Measurements from ENCODE around the gene MAP3K14.

The MAP3K14 gene

DNA sequence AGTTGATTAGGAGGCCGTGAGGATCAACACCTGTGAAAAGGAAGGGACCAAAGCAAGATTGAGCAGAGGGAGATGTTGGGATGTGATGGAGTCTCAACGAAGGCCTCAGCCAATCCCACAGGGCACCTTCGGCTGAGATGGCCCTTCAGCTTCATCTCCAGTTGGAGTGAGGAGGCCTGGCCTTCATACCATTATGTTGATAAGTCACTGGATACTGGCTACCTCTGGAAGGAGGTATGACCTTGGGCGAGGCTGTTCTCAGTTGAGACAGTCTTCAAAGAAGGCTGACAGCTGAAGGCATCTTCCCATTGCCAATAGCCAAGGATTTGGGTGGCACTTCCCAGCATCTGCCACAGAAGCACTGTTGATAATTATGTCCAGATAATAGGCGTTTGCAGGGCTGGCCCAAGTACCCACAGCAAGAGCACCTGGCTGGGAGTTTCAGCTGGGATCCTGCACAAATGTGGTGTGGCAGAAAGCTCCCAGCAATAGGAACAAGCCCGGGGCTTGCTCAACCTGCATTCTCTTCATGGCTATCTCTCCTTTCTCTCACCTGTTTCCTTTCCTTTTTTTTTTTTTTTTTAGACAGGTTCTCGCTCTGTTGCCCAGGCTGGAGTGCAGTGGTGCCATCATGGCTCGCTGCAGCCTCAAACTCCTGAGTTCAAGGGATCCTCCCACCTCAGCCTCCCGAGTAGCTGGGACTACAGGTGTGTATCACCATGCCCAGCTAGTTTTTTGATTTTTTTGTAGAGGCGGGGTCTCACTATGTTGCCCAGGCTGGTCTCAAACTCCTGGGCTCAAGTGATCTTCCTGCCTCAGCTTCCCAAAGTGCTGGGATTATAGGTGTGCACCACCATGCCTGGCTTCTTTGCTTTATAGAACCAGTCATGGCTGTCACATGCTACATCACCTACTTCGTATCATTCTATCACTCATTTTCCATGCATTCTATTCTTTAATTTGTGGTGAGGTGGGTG is 18.2 kb upstream of the MAP3K14 start:
- no peak for DNase-seq (ENCODE audit: low read depth)
- TF ChIP-seq, protein P1, sequence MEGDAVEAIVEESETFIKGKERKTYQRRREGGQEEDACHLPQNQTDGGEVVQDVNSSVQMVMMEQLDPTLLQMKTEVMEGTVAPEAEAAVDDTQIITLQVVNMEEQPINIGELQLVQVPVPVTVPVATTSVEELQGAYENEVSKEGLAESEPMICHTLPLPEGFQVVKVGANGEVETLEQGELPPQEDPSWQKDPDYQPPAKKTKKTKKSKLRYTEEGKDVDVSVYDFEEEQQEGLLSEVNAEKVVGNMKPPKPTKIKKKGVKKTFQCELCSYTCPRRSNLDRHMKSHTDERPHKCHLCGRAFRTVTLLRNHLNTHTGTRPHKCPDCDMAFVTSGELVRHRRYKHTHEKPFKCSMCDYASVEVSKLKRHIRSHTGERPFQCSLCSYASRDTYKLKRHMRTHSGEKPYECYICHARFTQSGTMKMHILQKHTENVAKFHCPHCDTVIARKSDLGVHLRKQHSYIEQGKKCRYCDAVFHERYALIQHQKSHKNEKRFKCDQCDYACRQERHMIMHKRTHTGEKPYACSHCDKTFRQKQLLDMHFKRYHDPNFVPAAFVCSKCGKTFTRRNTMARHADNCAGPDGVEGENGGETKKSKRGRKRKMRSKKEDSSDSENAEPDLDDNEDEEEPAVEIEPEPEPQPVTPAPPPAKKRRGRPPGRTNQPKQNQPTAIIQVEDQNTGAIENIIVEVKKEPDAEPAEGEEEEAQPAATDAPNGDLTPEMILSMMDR (conservative IDR thresholded peaks at IDR 0.05; ENCODE audit: low read depth, low read length), result no peak
- H3K4me3 ChIP-seq (ENCODE audit: low read length), result no peak overlapping the region

DNA sequence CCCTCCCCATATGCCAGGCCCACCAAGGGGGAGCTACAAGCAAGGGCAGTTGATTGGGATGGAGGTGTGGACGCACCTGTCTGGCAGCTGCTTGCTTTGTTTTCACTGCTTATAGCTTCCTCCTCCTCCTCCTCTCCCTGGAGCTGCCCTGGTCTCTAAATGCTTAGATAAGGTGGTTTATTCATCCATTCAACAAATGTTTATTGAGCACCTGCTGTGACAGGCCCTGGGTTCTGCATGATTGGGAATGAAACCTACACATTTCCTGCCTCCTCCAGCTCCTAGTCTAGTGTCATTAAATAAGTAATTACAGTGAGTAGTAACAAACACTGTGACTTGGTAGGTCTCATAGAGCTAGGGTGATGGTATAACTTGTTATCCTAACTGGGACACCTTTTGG is 17.4 kb upstream of the MAP3K14 start:
- TF ChIP-seq, protein P1 (conservative IDR thresholded peaks at IDR 0.05; ENCODE audit: low read depth, low read length), result no peak
- H3K4me3 ChIP-seq (ENCODE audit: low read length), result no peak overlapping the region
- no peak for DNase-seq (ENCODE audit: low read depth)

DNA sequence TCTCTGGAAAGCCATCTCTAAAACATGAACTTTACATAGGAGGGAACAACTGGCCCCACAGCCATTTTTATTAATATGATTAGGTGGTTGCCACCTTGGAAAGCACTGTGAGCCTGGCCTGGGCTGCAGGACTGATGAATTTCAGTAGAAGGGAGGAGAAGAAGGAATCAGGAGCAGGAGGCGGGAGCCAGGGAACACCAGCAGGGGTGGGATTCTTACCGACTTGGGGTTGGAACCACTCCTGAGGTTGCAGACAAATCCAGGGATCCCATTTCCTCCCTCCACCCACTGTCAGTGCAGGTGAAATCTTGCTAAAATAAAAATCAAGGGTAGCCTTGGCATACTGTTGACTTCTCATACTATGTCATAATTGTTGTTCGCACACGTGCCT is 16.9 kb upstream of the MAP3K14 start:
- TF ChIP-seq, protein P1 (conservative IDR thresholded peaks at IDR 0.05; ENCODE audit: low read depth, low read length), result no peak
- no peak for DNase-seq (ENCODE audit: low read depth)
- no peak overlapping the region for H3K4me3 ChIP-seq (ENCODE audit: low read length)

DNA sequence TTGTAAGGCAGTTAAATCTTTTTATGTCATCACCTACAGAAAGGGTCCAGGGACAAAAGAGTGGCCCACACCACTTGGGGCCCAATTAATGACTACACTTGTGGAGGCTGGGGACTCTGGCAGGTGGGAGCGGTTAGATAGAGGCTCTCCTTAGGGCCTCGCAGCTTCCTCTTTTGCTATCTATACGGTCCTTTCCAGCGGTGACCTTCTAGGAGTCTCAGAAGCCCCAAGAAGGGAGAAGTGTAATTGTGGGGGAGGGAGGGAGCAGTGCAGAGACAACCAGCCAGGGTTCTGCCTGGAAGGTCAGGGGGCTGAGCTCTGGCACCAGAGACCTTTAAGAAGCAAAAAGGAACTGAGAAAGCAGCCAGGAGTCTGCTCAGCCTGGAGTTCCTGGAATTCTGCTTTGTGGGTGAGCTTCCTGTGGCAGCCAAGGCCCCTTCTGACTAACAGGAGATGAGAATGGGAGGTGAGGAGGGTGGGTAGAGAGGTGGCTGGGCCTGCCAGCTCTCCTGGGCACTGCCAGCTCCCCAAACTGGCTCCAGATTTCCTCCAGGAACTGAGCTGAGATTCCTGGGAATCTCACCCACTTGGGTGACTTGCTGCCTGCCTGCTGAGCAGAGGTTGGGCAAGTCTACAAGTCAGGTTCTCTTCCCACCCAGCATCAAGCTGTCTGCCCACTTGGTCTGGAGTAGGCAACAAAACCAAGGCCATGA is 16.3 kb upstream of the MAP3K14 start:
- TF ChIP-seq, protein P1 (conservative IDR thresholded peaks at IDR 0.05; ENCODE audit: low read depth, low read length), result no peak
- no peak for DNase-seq (ENCODE audit: low read depth)
- H3K4me3 ChIP-seq (ENCODE audit: low read length), result no peak overlapping the region

DNA sequence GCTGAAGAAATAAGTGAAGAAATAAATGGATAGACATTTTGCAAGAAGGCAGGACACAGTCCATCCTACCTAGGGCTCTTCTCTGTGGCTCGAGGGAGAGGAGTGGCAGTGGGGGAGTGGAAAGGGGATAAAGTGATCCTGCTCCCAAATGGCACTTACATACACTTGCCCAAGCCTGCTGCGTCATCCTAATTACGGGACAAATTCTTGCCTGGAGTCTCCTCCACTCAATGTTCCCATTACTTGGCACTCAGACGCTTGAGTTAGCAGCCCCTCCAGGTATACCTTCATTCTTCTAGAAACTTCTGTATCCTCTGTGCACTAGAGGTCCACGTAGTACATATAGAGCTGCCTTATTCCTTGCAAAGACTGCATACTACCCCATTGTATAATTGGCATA is 15.7 kb upstream of the MAP3K14 start:
- H3K4me3 ChIP-seq (ENCODE audit: low read length), result no peak overlapping the region
- TF ChIP-seq, protein P1 (conservative IDR thresholded peaks at IDR 0.05; ENCODE audit: low read depth, low read length), result no peak
- DNase-seq (ENCODE audit: low read depth), result no peak

DNA sequence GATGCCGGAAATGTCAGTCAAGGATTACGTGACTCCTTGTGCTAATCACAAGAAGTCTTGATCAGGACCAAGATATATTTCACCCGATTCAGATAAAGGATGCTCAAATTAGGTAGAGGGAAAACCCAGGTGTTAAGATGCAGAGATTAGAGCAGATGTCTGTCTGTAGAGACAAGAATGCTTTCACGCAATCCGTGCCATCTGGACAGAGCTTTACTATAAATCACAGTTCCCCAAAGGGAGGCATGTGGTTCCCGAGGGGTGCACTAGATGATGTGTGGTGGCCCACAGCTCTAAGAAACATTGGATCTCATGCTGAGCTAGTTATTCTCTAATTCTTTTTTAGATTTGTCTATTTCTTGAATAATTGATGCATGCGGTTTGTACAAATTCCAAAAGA is 9.8 kb upstream of the MAP3K14 start:
- DNase-seq (ENCODE audit: low read depth), result no peak
- H3K4me3 ChIP-seq (ENCODE audit: low read length), result no peak overlapping the region
- TF ChIP-seq, protein P1 (conservative IDR thresholded peaks at IDR 0.05; ENCODE audit: low read depth, low read length), result no peak

All from retinal pigment epithelial cell (primary cell).